Activated naive CD8-positive, alpha-beta T cell treated with anti-CD3 and anti-CD28 coated beads, Interleukin-2, amount 50 U/mL, for 24 hours (primary cell): ENCODE data around the gene CEP43.
A peak's percentile ranks its signal among the peaks of the same experiment; 100 is the strongest.
"Not testable (repeated sequence)": the region's sequence is repeated elsewhere in the genome, so short reads cannot be mapped to it uniquely, and the experiment has no call there.

Experiments
- ATAC-seq: fragments of 150-1000 bp; cut with Tn5 transposase; one replicate; pipeline ENCODE4 v1.10.0; 2021
- DNase-seq: peaks from one replicate; pipeline ENCODE4 v3.0.0; 2021
- H3K27ac Mint-ChIP-seq: one replicate; pipeline ENCODE4 v1.8.0; 2021; ENCODE audit warnings: mild to moderate bottlenecking, mixed read lengths
- H3K27me3 Mint-ChIP-seq: one replicate; pipeline ENCODE4 v1.8.0; 2021; ENCODE audit warnings: mixed read lengths
- H3K36me3 Mint-ChIP-seq: one replicate; pipeline ENCODE4 v1.8.0; 2021; ENCODE audit warnings: low read depth, mixed read lengths
- H3K4me1 Mint-ChIP-seq: one replicate; pipeline ENCODE4 v1.8.0; 2021; ENCODE audit warnings: mixed read lengths
- H3K4me3 Mint-ChIP-seq: one replicate; pipeline ENCODE4 v1.8.0; 2021; ENCODE audit warnings: mild to moderate bottlenecking, moderate library complexity, mixed read lengths
- H3K9me3 Mint-ChIP-seq: one replicate; pipeline ENCODE4 v1.8.0; 2021; ENCODE audit warnings: mixed read lengths

CEP43 gene, protein sequence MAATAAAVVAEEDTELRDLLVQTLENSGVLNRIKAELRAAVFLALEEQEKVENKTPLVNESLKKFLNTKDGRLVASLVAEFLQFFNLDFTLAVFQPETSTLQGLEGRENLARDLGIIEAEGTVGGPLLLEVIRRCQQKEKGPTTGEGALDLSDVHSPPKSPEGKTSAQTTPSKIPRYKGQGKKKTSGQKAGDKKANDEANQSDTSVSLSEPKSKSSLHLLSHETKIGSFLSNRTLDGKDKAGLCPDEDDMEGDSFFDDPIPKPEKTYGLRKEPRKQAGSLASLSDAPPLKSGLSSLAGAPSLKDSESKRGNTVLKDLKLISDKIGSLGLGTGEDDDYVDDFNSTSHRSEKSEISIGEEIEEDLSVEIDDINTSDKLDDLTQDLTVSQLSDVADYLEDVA

DNA sequence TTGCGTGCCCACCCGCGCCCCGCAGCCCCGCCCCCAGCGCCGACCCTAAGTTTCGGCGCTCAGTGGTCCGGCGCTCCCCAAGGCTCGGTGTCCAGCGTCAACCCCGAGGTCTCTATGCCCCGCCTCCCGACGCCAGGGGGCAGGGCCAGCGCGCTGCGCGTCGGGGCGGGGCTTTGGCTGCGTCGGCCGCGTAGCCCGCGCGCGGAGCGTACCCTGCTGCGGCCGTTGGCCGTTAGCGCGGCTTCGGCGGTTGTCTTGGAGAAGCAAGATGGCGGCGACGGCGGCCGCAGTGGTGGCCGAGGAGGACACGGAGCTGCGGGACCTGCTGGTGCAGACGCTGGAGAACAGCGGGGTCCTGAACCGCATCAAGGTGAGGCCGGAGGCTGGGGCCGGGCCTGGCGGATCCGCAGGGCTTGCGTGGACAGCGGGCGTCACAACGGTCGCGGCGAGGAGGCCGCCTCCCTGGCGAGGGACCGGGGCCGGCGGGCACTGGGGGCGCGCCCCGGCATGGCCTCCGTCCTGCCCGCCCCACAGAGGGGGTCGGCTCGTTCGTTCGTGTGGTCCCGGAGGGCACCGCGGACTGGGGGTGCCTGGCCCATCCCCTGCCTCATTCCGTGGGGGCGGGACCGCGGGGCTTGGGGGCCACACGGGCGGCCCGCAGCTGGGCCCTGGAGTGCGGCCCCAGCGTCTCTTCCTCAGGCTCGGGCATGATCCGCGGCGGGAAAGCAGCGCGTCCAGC is at the start of gene CEP43:
TSS of gene CEP43 (plus strand) at position 253 of the 739 bp plus-strand sequence. CDS start at position 269, 16 bp downstream.
- no peaks in the 10 kb centered on the region for H3K27me3 Mint-ChIP-seq
- peak within 1 kb of the TSS; percentile 87 for H3K4me3 Mint-ChIP-seq
- ATAC-seq (peak; percentile 96), DNase-seq (peak; percentile 93)
- peaks cover 24% of the 10 kb centered on the region for H3K36me3 Mint-ChIP-seq
- peaks cover 28% of the 10 kb centered on the region for H3K4me1 Mint-ChIP-seq
- no peaks in the 10 kb centered on the region for H3K9me3 Mint-ChIP-seq
- H3K27ac Mint-ChIP-seq, result peak within 1 kb of the TSS; percentile 89

DNA sequence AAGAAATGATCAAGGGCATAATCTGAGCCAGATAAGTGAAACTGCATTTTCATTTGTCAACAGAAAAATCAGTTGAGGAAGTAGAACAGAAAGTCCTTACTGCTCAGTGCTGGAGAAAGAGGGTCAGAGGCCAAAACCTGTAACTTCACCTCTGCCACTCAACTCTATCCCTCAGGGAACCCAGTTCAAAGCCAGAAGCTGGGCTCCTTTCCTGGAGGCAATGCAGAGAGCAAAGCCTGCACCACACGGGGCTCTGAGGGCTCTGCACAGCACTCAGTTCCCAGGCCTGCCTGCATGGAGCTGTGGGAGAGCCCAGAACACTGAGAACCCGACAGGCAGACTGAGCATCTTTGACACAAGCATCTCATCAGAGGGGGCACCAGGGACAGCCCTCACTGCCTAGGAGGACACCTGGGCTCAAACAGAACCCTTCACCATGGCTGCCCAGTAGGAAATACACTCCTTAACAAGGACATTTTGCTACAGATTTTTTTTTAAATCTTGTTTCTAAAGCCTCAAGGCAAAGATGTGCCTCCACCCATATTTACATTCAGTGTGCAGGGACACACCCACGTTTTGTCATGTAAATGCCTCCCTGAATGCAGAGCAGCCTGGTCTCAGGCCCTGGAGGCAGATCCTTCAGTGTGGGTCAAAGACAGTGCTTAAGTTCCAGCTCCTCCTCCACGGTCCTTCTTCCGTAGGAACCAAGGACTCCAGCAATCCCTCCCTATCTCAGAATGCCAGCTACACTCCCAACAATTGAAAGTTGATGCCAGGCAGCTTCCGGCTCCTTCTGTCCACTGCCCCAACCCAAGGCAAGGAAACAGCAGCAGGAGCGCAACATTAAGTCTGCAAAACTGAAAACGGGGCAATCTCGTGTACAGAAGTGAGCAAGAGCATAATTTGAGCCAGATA is 49.4 kb upstream of the CEP43 start:
- ATAC-seq (no peak), DNase-seq (no peak)
- Mint-ChIP-seq H3K36me3 (peaks cover 28% of the 10 kb centered on the region), H3K27ac (peak overlapping the region; percentile 76), H3K4me3 (peak overlapping the region; percentile 63), H3K9me3 (no peaks in the 10 kb centered on the region), H3K4me1 (peaks cover 51% of the 10 kb centered on the region), H3K27me3 (no peaks in the 10 kb centered on the region)

GRCh38 chr6:166950443-166950821 is 48.8 kb upstream of the CEP43 start:
- peaks cover 25% of the 10 kb centered on the region for H3K36me3 Mint-ChIP-seq
- no peak for ATAC-seq

DNA sequence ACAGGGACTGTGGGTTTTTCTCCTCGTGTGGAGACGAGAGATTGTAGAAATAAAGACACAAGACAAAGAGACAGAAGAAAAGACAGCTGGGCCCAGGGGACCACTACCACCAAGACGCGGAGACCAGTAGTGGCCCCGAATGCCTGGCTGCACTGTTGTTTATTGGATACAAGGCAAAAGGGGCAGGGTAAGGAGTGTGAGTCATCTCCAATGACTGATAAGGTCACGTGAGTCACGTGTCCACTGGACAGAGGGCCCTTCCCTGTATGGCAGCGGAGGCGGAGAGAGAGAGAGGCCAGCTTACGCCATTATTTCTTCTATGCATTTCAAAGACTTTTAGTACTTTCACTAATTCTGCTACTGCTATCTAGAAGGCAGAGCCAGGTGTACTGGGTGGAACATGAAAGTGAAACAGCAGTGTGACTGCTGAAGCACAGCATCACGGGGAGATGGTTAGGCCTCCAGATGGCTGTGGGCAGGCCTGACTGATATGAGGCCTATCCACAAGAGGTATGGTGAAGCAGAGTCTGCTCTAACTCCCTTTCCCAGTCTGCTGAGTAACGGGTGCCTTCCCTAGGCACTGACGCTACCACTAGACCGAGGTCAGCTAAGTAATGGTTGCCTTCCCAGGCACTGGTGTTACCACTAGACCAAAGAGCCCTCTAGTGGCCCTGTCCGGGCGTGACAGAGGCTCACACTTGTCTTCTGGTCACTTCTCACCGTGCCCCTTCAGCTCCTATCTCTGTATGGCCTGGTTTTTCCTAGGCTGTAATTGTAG is 48.1 kb upstream of the CEP43 start:
- peaks cover 58% of the 10 kb centered on the region for H3K4me1 Mint-ChIP-seq
- not testable (repeated sequence) for H3K27me3 Mint-ChIP-seq, H3K9me3 Mint-ChIP-seq
- H3K4me3 Mint-ChIP-seq, result peak overlapping the region; percentile 63
- H3K36me3 Mint-ChIP-seq, result peaks cover 24% of the 10 kb centered on the region
- DNase-seq (peak; percentile 74), ATAC-seq (peak; percentile 94)
- peak overlapping the region; percentile 76 for H3K27ac Mint-ChIP-seq

More at GRCh38 chr6:166950443-166950821, 48.8 kb upstream of the CEP43 start:
- Mint-ChIP-seq H3K9me3 (no peaks in the 10 kb centered on the region), H3K4me3 (peak overlapping the region; percentile 63), H3K27me3 (no peaks in the 10 kb centered on the region), H3K27ac (peak overlapping the region; percentile 76), H3K4me1 (peaks cover 56% of the 10 kb centered on the region)
- DNase-seq, result peak; percentile 2

DNA sequence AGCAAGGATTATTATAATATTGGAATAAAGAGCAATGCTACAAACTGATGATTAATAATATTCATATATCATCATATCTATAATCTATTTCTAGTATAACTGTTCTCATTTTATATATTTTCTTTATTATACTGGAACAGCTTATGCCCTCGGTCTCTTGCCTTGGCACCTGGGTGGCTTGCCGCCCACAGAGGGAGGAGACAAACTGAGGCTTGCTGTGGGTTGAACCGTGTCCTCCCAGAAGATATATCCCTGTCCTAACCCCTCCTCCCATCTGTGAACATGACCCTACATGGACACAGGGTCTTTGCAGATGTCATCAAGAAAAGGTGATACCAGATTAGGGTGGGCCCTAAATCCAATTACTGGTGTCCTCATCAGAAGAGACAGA is 47.5 kb upstream of the CEP43 start:
- DNase-seq, result no peak
- peaks cover 21% of the 10 kb centered on the region for H3K36me3 Mint-ChIP-seq

DNA sequence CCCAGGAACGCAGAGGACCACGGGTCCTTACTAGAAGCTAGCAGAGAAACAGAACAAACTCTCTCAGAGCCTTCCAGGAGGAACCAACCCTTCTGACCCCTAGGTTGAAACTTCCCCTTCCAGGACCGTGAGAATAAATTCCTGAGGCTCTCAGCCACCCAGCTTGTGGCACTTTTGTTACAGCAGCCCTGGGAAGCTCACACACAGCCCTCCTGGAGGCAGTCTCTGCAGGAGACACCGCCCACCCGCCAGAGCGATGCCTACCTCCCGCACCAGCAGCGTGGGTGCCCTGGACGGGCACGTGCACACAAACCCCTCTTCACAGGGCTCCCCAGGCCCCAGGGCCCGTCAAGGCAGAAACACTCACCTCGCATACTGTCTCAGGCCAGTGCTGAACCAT is 47.1 kb upstream of the CEP43 start:
- Mint-ChIP-seq H3K4me3 (no peak overlapping the region), H3K27me3 (no peaks in the 10 kb centered on the region)

More for the DNA sequence above, 47.5 kb upstream of the CEP43 start:
- H3K9me3 Mint-ChIP-seq, result no peaks in the 10 kb centered on the region
- H3K27ac Mint-ChIP-seq, result peak overlapping the region; percentile 76
- H3K4me3 Mint-ChIP-seq, result peak overlapping the region; percentile 63
- ATAC-seq, result no peak
- no peaks in the 10 kb centered on the region for H3K27me3 Mint-ChIP-seq
- H3K4me1 Mint-ChIP-seq, result peaks cover 58% of the 10 kb centered on the region

DNA sequence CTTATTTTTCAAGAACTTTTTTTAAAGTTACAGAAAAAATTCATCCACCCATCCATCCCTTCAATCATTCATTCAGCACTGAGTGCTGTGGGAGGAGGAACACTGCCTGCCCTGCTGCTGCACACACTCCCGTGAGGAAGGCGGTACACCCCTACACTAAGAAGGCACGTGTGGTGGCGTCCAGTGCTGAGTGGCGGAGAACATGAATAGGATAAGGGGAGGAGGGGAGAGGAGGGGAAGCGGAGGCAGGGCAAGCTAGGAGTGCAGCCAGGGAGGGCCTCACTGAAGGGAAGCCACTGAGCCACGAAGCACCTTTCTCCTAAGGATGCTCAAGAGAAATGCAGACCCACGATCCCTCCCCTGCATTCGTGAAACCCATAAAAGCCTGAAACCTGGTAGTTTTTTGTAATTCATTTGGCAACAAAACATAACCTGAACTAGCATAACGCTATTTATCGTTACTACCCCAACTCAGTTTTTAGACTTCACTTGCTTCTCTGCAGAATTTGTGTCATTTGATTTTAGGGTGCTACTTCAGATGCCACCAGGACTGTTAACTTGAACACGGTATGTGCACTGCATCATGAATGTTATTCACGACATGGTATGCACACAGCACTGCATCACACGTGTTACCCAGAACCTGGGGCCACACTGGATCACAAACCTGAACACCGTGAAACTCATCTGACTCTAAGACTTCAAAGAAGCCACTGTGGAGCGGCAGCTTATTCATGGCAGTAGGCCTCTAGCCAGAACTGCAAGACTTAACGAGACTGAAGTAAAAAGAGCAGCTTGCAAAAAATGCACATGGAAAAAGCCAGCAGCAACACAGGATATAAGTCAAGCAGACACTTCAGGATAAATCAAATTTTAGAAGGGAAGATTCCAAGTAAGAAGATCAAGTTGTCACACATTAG is 46.4 kb upstream of the CEP43 start:
- Mint-ChIP-seq H3K9me3 (no peaks in the 10 kb centered on the region), H3K27me3 (no peaks in the 10 kb centered on the region), H3K4me3 (peak overlapping the region; percentile 43), H3K4me1 (peaks cover 65% of the 10 kb centered on the region), H3K27ac (peak overlapping the region; percentile 76), H3K36me3 (peaks cover 16% of the 10 kb centered on the region)
- ATAC-seq (no peak), DNase-seq (no peak)

More for the DNA sequence above, 47.1 kb upstream of the CEP43 start:
- H3K27ac Mint-ChIP-seq, result peak overlapping the region; percentile 76
- peaks cover 58% of the 10 kb centered on the region for H3K4me1 Mint-ChIP-seq
- ATAC-seq (no peak), DNase-seq (peak; percentile 4)
- H3K9me3 Mint-ChIP-seq, result no peaks in the 10 kb centered on the region
- H3K36me3 Mint-ChIP-seq, result peaks cover 21% of the 10 kb centered on the region

- DNase-seq, result no peak
- Mint-ChIP-seq H3K4me1 (peaks cover 79% of the 10 kb centered on the region), H3K27me3 (no peaks in the 10 kb centered on the region), H3K4me3 (peak overlapping the region; percentile 43), H3K27ac (peak overlapping the region; percentile 25), H3K9me3 (no peaks in the 10 kb centered on the region), H3K36me3 (peaks cover 16% of the 10 kb centered on the region)
- no peak for ATAC-seq
These were observed 45.0 kb upstream of the CEP43 start for GRCh38 chr6:166954118-166954713.

- Mint-ChIP-seq H3K4me1 (peaks cover 80% of the 10 kb centered on the region), H3K4me3 (peak overlapping the region; percentile 85), H3K27me3 (no peaks in the 10 kb centered on the region), H3K36me3 (peaks cover 12% of the 10 kb centered on the region), H3K27ac (peak overlapping the region; percentile 77), H3K9me3 (no peaks in the 10 kb centered on the region)
- peak; percentile 26 for DNase-seq
- ATAC-seq, result no peak
These were observed 43.9 kb upstream of the CEP43 start for GRCh38 chr6:166955121-166955864.

DNA sequence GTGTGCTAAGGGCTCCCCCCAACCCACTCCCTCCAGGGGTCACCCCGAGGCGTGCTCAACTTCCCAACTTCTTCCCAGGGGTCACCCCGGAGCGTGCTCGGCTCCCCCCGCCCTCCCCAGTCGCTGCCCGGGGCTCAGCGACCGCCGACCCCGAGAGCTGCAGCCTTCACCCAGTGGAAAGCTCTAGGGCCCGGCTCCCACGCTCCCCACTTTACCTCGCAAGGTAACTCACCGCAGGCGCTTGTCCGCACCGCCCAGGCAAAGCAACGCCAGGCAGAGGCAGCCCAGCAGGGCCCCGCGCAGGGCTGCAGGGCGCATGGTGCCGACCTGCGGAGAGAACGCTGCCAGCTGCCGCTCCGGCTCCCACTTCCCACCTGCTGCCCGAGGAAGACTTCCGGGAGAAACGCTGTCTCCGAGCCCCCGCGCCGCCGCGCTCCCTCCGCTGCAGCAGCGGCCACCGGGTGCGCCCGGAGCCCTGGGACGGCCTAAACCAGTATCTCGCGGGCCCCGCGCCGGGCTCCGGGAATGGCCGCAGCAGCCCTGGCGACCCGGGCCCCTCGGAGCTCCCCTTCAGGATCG is 43.2 kb upstream of the CEP43 start:
- DNase-seq (no peak), ATAC-seq (peak; percentile 12)
- H3K4me1 Mint-ChIP-seq, result peaks cover 76% of the 10 kb centered on the region
- peak overlapping the region; percentile 77 for H3K27ac Mint-ChIP-seq
- no peaks in the 10 kb centered on the region for H3K27me3 Mint-ChIP-seq
- peaks cover 5% of the 10 kb centered on the region for H3K36me3 Mint-ChIP-seq
- no peaks in the 10 kb centered on the region for H3K9me3 Mint-ChIP-seq
- H3K4me3 Mint-ChIP-seq, result peak overlapping the region; percentile 85

DNA sequence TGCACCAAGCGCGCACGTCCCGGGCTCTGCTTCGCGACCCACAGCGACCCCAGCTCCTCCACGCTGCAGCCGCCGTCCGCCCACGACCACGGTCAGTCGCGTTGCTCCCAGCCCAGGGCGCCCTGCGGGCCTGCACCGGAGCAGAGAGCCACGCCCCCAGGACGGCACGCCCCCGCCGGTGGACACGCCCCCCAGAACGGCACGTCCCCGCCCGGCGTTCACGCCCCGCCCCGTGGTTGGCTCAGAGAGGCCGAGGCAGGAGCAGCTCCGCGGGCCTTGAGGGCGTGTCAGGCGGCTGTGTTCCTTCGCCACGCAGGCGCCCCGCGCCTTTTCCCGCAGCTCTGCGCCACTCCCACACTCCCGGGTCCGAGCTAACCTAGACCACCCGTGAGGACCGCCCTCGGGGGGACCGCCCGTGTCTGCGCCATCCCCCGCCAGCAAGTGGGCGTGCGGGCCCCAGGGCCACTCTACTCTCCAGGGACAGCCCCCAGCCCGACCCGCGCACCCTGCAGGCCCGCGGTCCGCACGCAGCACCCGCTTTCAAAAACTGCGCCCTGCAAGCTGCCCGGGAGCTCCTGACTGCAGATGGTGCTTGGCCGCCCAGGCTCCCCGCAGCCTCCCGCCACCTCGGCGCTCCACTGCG is 42.6 kb upstream of the CEP43 start, which contains the start of gene RNASET2:
TSS of gene RNASET2 (minus strand) at position 107 of the 643 bp plus-strand sequence. CDS start 368 bp downstream, outside the sequence.
- ATAC-seq (peak; percentile 86), DNase-seq (peak; percentile 100)
- peaks cover 71% of the 10 kb centered on the region for H3K4me1 Mint-ChIP-seq
- peaks cover 2% of the 10 kb centered on the region for H3K36me3 Mint-ChIP-seq
- H3K27me3 Mint-ChIP-seq, result no peaks in the 10 kb centered on the region
- H3K27ac Mint-ChIP-seq, result peak within 1 kb of the TSS; percentile 93
- peak within 1 kb of the TSS; percentile 85 for H3K4me3 Mint-ChIP-seq
- no peaks in the 10 kb centered on the region for H3K9me3 Mint-ChIP-seq
